NB4 (cell line): ENCODE data around the gene YPEL2.

ENCODE experiments used
- DNase-seq: peaks from one replicate; pipeline ENCODE4 v3.0.0; 2010; ENCODE audit warnings: low read depth
- H3K4me3 ChIP-seq: one replicate; pipeline ENCODE4 v1.5.1; 2011; ENCODE audit warnings: mild to moderate bottlenecking, low read depth, low read length, moderate library complexity
- MYC ChIP-seq: IDR thresholded peaks from 2 replicates; pipeline ENCODE4 v1.6.1; 2011; ENCODE audit warnings: low read depth, low read length
- POLR2A ChIP-seq: IDR thresholded peaks from 2 replicates; pipeline ENCODE4 v1.6.1; 2011; ENCODE audit warnings: mild to moderate bottlenecking; ENCODE audit not compliant: insufficient read length; ENCODE audit errors: extremely low read depth
- TF ChIP-seq, protein P1 (sequence below): IDR thresholded peaks from 2 replicates; pipeline ENCODE4 v1.6.1; 2011; ENCODE audit warnings: low read depth, low read length
- TF ChIP-seq, protein P2 (sequence below): IDR thresholded peaks from one replicate; pipeline ENCODE4 v1.5.1; 2012; ENCODE audit warnings: low read depth, low read length

YPEL2 gene

DNA sequence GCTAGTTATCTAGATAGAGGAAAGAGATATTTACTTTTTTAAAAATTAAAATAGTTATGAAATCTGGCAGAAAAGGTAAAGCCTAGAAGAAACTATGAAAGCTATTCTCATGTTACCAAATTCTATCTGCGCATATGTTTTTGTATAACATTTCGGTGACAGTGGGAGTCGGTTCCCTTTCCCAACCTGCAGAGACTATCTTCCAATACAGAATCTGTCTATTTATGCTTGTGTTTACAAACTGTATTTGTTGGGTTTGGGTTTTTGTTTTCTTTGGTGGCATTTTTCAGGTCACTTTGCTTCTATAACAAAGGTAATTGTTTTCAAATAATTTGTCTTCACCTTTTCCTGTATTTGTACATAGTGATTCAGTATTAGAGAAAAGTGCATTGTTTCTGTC, 69.8 kb downstream of the YPEL2 start:
- TF ChIP-seq POLR2A, result no peak
- TF ChIP-seq, protein P1, sequence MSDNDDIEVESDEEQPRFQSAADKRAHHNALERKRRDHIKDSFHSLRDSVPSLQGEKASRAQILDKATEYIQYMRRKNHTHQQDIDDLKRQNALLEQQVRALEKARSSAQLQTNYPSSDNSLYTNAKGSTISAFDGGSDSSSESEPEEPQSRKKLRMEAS, result no peak
- TF ChIP-seq, protein P2, sequence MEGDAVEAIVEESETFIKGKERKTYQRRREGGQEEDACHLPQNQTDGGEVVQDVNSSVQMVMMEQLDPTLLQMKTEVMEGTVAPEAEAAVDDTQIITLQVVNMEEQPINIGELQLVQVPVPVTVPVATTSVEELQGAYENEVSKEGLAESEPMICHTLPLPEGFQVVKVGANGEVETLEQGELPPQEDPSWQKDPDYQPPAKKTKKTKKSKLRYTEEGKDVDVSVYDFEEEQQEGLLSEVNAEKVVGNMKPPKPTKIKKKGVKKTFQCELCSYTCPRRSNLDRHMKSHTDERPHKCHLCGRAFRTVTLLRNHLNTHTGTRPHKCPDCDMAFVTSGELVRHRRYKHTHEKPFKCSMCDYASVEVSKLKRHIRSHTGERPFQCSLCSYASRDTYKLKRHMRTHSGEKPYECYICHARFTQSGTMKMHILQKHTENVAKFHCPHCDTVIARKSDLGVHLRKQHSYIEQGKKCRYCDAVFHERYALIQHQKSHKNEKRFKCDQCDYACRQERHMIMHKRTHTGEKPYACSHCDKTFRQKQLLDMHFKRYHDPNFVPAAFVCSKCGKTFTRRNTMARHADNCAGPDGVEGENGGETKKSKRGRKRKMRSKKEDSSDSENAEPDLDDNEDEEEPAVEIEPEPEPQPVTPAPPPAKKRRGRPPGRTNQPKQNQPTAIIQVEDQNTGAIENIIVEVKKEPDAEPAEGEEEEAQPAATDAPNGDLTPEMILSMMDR, result no peak
- TF ChIP-seq MYC, result no peak
- no peak for DNase-seq
- no peak overlapping the region for H3K4me3 ChIP-seq

DNA sequence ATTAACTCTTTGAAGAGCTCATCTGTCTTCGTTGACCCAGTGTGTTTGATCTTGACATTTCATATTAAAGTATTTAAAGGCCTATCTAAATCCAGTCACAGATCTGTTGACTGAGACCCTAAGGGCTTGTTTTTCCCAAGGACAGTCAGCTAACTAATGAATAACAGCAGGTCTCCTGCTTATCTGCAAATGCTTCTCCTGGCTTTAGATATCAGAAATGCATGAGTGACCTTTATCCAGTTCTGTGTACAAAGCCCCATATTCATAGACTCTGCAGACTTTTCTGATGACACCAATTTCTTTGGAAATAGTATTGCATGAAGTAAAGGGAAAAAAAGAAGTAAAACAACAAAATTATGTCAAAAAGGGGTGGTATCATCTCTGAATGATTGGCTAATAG, 70.3 kb downstream of the YPEL2 start:
- DNase-seq, result no peak
- no peak overlapping the region for H3K4me3 ChIP-seq
- TF ChIP-seq, protein P2, result no peak
- TF ChIP-seq MYC (no peak), POLR2A (no peak)
- TF ChIP-seq, protein P1, result no peak

DNA sequence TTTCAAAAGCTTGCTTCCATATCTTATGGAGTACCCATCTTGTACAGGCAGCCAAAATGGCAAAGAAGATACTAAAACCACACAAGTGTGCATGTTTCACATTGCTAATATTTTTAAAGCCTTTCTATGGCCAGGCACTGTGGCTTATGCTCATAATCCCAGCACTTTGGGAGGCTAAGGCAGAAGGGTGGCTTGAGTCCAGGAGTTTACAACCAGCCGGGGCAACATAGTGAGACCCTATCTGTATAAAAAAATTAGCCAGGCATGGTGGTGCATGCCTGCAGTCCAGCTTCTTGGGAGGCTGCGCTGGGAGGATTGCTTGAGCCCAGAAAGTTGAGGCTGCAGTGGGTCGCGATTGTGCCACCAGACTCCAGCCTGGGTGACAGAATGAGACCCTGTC, 71.3 kb downstream of the YPEL2 start:
- no peak for DNase-seq
- no peak for TF ChIP-seq MYC
- TF ChIP-seq, protein P1, result no peak
- TF ChIP-seq POLR2A, result no peak
- TF ChIP-seq, protein P2, result no peak
- H3K4me3 ChIP-seq, result no peak overlapping the region

DNA sequence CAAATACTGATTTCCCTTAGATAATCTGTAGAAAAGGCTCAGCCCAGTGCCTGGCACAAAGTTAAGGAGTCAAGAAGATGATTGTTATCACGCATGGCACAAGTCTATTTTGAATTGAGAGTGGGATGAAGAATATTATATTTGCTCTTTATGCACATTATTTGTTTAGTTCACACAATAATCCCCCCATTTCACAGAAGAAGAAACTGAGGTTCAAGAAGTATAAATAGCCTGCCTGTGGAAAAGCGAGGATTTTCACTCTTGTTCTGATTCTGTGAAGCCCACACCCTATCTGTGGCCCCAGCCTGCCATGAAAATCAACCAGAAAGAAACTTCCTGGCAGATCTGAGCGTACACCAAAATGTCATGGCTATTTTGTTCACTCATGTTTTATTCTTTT, 73.0 kb downstream of the YPEL2 start:
- DNase-seq, result no peak
- no peak overlapping the region for H3K4me3 ChIP-seq
- TF ChIP-seq, protein P2, result no peak
- TF ChIP-seq, protein P1, result no peak
- TF ChIP-seq POLR2A (no peak), MYC (no peak)

DNA sequence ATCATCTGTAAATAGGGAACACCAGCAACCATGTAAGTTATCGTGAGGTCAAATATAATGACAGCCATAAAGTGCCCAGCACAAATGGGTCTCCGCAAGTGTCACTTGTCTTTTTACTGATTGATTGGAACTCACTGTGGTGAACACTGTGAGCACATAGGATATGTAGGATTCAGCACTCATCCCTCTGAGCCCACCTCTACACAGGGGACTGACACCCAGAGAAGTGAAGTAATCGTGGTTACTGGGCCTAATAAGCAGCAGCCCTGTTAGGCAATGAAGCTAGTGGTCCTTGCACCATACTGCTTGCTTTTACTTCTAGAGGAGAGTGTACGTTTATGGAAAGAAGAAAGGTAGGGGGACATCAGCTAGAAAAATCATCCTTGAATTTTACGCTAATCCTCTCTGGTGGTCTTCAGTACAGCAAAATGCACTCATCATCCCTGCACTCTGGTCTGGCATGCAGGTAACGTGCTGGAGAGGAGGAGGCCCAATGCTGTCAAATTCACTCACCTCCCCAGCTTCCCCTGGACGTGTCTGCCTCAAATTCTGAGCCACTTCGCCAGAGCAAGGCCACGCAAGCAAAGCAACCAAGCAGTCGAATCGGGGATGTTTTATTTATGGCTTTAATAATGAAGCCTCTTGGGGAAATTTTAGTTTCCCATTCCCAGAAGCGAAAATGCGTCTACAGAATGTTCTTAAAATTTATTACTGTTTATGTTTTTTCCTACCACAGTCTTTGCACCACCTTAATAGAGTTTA, 74.7 kb downstream of the YPEL2 start:
- peak; percentile 31 for DNase-seq
- TF ChIP-seq MYC (no peak), POLR2A (no peak)
- TF ChIP-seq, protein P1, result no peak
- TF ChIP-seq, protein P2, result no peak
- H3K4me3 ChIP-seq, result no peak overlapping the region
